ENCODE measurements around the gene ZNF521.

DNA sequence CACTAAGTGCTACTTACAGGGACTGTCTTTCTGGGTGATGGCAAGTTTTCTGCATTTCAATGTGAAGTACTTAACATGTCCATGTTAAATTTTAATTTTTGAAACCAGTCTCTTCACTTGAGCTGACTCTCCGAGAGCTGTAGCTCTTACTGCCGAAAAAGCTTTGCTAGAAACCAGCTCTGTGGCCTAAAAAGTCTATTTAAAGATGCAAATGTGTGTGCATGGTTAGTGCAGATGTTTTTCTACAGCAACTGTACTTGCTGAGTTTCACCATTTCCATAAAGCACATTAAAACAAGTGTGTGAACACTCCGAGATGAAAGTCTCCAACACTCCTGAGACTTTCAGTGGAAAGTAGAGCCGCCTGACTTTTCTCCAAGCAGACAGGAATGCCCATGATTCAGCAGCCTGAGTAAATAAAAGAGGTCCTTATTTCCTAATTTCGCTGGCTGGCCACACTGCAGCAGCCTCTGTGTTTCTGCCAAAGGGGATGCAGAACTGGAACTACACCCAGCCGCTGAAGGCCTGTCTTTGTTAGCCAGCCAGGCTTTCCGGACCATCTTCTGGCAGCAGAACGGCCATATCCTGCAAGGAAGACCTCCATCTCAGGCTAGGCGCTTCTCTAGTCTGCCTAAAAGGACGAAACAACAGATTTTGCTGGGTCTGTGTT, 121.2 kb downstream of the ZNF521 start:
- TF ChIP-seq, protein P1, sequence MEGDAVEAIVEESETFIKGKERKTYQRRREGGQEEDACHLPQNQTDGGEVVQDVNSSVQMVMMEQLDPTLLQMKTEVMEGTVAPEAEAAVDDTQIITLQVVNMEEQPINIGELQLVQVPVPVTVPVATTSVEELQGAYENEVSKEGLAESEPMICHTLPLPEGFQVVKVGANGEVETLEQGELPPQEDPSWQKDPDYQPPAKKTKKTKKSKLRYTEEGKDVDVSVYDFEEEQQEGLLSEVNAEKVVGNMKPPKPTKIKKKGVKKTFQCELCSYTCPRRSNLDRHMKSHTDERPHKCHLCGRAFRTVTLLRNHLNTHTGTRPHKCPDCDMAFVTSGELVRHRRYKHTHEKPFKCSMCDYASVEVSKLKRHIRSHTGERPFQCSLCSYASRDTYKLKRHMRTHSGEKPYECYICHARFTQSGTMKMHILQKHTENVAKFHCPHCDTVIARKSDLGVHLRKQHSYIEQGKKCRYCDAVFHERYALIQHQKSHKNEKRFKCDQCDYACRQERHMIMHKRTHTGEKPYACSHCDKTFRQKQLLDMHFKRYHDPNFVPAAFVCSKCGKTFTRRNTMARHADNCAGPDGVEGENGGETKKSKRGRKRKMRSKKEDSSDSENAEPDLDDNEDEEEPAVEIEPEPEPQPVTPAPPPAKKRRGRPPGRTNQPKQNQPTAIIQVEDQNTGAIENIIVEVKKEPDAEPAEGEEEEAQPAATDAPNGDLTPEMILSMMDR (IDR thresholded peaks at IDR 0.05; ENCODE audit: insufficient read depth, low read depth, low read length), result no peak
- no peak for TF ChIP-seq EZH2 (IDR thresholded peaks at IDR 0.05; ENCODE audit: insufficient read depth, low read length)
